Measurements from ENCODE around the gene KANSL1.
"Not testable (repeated sequence)": the region's sequence is repeated elsewhere in the genome, so short reads cannot be mapped to it uniquely, and the experiment has no call there.

The KANSL1 gene

GRCh38 chr17:46192189-46192438 is 1.1 kb downstream of the KANSL1 start:
- DNase-seq (ENCODE audit: low read depth in 2 of 2), result no peak

- DNase-seq (ENCODE audit: low read depth in 2 of 2), result no peak
Measured at GRCh38 chr17:46191322-46192188, 1.7 kb downstream of the KANSL1 start.

GRCh38 chr17:46190763-46191162 is 2.5 kb downstream of the KANSL1 start:
- DNase-seq (ENCODE audit: low read depth in 2 of 2), result no peak

GRCh38 chr17:46186827-46187235 is 6.4 kb downstream of the KANSL1 start:
- DNase-seq (ENCODE audit: low read depth in 2 of 2), result not testable (repeated sequence)

GRCh38 chr17:46184696-46185095 is 8.5 kb downstream of the KANSL1 start:
- DNase-seq (ENCODE audit: low read depth in 2 of 2), result no peak

- DNase-seq (ENCODE audit: low read depth in 2 of 2), result not testable (repeated sequence)
Measured at GRCh38 chr17:46183383-46183782, 9.8 kb downstream of the KANSL1 start.

- DNase-seq (ENCODE audit: low read depth in 2 of 2), result no peak
Measured at GRCh38 chr17:46182961-46183360, 10.3 kb downstream of the KANSL1 start.

DNA sequence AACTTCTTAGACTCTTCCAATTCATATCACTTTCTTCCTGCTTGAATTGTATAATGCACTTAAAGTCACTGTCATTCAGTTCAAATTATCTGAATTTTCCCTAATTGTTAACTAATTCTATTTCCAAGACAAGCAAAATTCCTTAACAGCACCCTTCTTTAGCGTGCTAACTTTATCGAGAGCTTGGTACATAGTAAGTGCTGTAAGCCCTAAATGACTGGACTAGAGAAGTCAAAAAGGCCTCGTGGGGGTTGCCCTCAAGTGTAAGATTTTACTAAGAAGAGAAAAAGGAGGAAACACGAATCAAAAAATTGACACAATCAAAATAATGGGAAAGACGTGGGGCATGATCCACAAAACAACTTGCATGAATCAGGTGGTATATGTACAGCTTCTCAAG is 11.3 kb downstream of the KANSL1 start:
- DNase-seq (ENCODE audit: low read depth in 2 of 2), result no peak

DNA sequence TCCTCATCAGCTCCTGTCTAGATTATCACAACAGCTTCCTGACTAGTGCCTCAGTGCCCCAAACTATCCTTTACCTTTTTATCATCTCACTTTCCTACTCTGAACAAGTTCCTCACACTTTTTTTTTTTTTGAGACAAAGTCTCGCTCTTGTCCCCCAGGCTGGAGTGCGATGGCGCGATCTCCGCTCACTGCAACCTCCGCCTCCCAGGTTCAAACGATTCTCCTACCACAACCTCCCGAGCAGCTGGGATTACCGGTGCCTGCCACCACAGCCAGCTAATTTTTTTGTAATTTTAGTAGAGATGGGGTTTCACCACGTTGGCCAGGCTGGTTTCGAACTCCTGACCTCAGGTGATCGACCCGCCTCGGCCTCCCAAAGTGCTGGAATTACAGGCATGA is 11.9 kb downstream of the KANSL1 start:
- DNase-seq (ENCODE audit: low read depth in 2 of 2), result not testable (repeated sequence)

DNA sequence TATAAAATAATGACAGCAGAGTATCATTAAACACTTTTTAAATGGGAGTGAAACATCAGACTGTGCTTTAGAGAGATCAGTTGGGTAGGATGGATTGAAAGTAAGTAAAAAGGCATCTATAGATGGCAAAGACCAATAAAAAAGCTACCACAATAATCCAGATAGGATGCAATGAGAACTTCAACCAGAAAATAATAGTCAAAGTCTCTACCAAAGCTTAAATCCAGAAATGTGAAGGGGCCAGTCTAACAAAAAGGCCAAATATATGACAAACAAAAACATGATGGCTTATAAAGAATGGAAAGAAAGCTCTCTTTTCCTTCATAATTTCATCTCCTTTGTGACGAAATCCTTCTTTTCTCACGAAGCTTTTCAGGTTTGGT is 12.3 kb downstream of the KANSL1 start:
- no peak for DNase-seq (ENCODE audit: low read depth in 2 of 2)

DNA sequence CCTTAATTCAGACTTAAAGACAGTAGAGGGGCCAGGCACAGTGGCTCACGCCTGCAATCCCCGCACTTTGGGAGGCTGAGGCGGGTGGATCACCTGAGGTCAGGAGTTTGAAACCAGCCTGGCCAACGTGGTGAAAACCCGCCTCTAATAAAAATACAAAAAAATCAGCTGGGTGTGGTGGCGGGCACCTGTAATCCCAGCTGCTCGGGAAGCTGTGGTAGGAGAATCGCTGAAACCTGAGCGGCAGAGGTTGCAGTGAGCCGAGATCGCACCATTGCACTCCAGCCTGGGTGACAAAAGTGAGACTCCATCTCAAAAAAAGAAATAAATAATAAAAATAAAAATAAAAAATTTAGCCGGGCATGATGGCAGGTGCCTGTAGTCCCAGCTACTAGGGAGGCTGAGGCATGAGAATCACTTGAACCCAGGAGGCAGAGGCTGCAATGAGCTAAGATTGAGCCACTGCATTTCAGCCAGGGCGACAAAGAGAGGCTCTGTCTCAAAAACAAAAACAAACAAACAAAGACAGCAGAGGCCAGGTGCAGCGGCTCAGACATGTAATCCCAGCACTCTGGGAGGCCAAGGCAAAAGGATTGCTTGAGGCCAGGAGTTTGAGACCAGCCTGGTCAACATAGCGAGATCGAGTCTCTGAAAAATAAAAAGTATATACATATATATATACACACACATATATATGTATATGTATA is 12.9 kb downstream of the KANSL1 start:
- DNase-seq (ENCODE audit: low read depth in 2 of 2), result not testable (repeated sequence)

GRCh38 chr17:46179375-46179999 is 13.7 kb downstream of the KANSL1 start:
- no peak for DNase-seq (ENCODE audit: low read depth in 2 of 2)

DNA sequence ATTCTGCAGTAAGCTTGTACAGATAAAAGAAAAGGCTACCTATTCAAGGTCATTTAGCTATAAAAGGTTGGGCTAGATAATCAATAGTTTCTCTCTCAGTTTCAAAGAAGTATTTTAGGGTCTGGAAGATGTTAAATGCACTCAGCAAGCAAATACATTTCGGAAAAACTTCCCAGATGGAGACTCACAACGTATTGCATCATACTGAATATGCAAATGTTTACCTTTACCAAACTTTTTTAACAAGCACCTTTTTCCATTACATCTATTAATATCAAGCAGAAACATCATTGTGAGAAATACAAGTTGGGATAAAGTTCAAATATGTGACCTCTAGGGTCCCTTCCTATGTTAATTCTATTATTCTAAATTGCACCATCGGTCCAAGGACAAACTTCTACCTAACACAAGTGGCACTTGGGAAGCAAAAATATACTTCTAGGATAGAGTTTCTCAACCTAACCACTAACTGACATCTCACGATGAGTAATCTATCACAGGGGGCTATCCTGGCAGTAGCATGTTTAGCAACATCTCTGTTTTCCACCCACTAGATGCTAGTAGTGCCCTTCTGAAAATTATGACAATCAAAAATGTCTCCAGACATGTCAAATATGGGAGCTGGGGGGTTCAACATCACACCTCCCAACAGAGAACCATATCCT is 14.5 kb downstream of the KANSL1 start:
- DNase-seq (ENCODE audit: low read depth in 2 of 2), result no peak

GRCh38 chr17:46176975-46177374 is 16.3 kb downstream of the KANSL1 start:
- DNase-seq (ENCODE audit: low read depth in 2 of 2), result no peak

DNA sequence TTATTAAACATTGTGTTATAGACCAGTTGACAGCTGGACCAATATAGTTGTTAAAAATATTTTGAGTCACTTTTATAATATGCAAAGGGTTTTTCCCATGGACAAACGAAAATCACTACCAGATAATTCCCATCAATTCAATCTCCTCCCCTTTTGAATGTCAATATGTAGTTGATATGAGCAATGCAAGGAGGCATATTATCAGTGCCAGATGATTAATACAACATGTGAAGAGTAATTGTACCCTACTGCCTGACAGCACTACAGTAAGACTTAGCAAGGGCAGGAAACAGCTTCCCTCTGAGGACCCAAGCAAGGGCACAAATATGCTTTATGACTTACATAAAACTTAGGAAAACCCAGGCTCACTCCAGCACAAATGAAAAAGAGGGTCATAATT is 17.3 kb downstream of the KANSL1 start:
- DNase-seq (ENCODE audit: low read depth in 2 of 2), result no peak

- DNase-seq (ENCODE audit: low read depth in 2 of 2), result no peak
Measured at GRCh38 chr17:46173153-46173552, 20.1 kb downstream of the KANSL1 start.

DNA sequence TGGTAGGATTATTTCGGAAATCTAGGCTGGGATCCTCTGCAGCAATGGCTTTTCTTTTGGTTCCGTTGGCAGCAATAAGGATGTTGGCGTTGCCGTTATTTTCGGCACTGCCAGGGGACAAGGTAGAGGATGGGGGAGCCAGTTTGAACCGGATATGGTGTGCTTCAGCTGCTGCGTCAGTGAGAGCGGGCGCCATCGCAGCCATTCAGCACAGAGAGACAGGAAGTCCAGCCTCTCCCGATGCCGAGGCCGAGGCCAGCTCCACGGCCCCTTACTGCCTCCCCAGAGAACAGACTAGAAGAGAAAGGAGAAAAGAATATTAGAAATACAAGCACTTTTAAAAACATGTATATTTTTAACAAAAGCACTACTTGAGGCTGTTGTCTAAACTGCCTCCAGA is 21.3 kb downstream of the KANSL1 start:
- DNase-seq (ENCODE audit: low read depth in 2 of 2), result no peak

GRCh38 chr17:46170639-46171429 is 22.4 kb downstream of the KANSL1 start:
- no peak for DNase-seq (ENCODE audit: low read depth in 2 of 2)

GRCh38 chr17:46169913-46170638 is 23.2 kb downstream of the KANSL1 start:
- DNase-seq (ENCODE audit: low read depth in 2 of 2), result no peak

- DNase-seq (ENCODE audit: low read depth in 2 of 2), result no peak
Measured at GRCh38 chr17:46167826-46168569, 25.2 kb downstream of the KANSL1 start.

Data from stimulated activated CD4-positive, alpha-beta T cell treated with anti-CD3 and anti-CD28 coated beads, Interleukin-15, amount 100 ng/mL, for 48 hours (primary cell).